ENCODE results near the gene FRY. TPM values are rescaled to one million over a fixed set of nuclear protein-coding genes. Genes with fewer than 3 reads are reported as not detected.

FRY gene
- total and polyA plus RNA-seq, 4 donors = 6.2 to 31.2 (median 12.7) TPM

GRCh38 chr13:32199168-32199567 lies 167.6 kb downstream of the FRY start:
- DNase-seq (ENCODE audit: low spot score) = no peak
- Histone ChIP-seq H3K9me3 (ENCODE audit: control insufficient read depth in 4 of 4, low read length in 3 of 4) (no peaks in the 10 kb centered on the region), H3K36me3 (ENCODE audit: control insufficient read depth in 4 of 4, insufficient read depth in 3 of 4, low read depth in 1 of 4, low read length in 3 of 4) (no peaks in the 10 kb centered on the region), H3K9ac (ENCODE audit: low read depth in 1 of 2, low read length in 2 of 2) (no peak overlapping the region), H3K27ac (ENCODE audit: low read depth in 1 of 2, low read length in 2 of 2) (no peak overlapping the region), H3K27me3 (ENCODE audit: control insufficient read depth in 4 of 4, insufficient read depth in 4 of 4, low read length in 3 of 4) (no peaks in the 10 kb centered on the region), H3K4me1 (ENCODE audit: control insufficient read depth in 4 of 4, insufficient read depth in 4 of 4, low read length in 3 of 4) (no peaks in the 10 kb centered on the region), H3K4me3 (ENCODE audit: low read depth in 1 of 3, low read length in 3 of 3) (no peak overlapping the region)
- WGBS = 95% methylated on average over 1 of the region's 1 CpG
- TF ChIP-seq REST (IDR thresholded peaks at IDR 0.05) = no peak
- TF ChIP-seq MAX (IDR thresholded peaks at IDR 0.05) = no peak
- no peak for TF ChIP-seq EGR1 (IDR thresholded peaks at IDR 0.05; ENCODE audit: low read depth in 2 of 2)
- TF ChIP-seq JUND (IDR thresholded peaks at IDR 0.05) = no peak
- TF ChIP-seq CTCF (IDR thresholded peaks at IDR 0.05; ENCODE audit: low read depth, low read length, missing input control) = no peak
- no peak for TF ChIP-seq FOXA1 (IDR thresholded peaks at IDR 0.05)
- no peak for TF ChIP-seq ATF3 (IDR thresholded peaks at IDR 0.05)
- no peak for TF ChIP-seq YY1 (IDR thresholded peaks at IDR 0.05)
- TF ChIP-seq SP1 (IDR thresholded peaks at IDR 0.05) = no peak
- no peak for TF ChIP-seq FOXA2 (IDR thresholded peaks at IDR 0.05)
- no peak for TF ChIP-seq RAD21 (IDR thresholded peaks at IDR 0.05)
- no peak for TF ChIP-seq GABPA (IDR thresholded peaks at IDR 0.05 in 1 of 2, conservative IDR thresholded peaks at IDR 0.05 in 1 of 2)
- TF ChIP-seq RXRA (IDR thresholded peaks at IDR 0.05) = no peak
- TF ChIP-seq ZBTB33 (IDR thresholded peaks at IDR 0.05) = no peak
- no peak for TF ChIP-seq TAF1 (conservative IDR thresholded peaks at IDR 0.05)
- TF ChIP-seq HNF4A (conservative IDR thresholded peaks at IDR 0.05) = no peak
- no peak for TF ChIP-seq HNF4G (IDR thresholded peaks at IDR 0.05)

- no peak for DNase-seq (ENCODE audit: low spot score)
- Histone ChIP-seq H3K9ac (ENCODE audit: low read depth in 1 of 2, low read length in 2 of 2) (no peak overlapping the region), H3K36me3 (ENCODE audit: control insufficient read depth in 4 of 4, insufficient read depth in 3 of 4, low read depth in 1 of 4, low read length in 3 of 4) (no peaks in the 10 kb centered on the region), H3K27ac (ENCODE audit: low read depth in 1 of 2, low read length in 2 of 2) (no peak overlapping the region), H3K27me3 (ENCODE audit: control insufficient read depth in 4 of 4, insufficient read depth in 4 of 4, low read length in 3 of 4) (no peaks in the 10 kb centered on the region), H3K4me1 (ENCODE audit: control insufficient read depth in 4 of 4, insufficient read depth in 4 of 4, low read length in 3 of 4) (no peaks in the 10 kb centered on the region), H3K4me3 (ENCODE audit: low read depth in 1 of 3, low read length in 3 of 3) (no peak overlapping the region), H3K9me3 (ENCODE audit: control insufficient read depth in 4 of 4, low read length in 3 of 4) (no peaks in the 10 kb centered on the region)
- 92% methylated on average over 2 of the region's 2 CpGs for WGBS
- TF ChIP-seq TAF1 (conservative IDR thresholded peaks at IDR 0.05) = no peak
- TF ChIP-seq NR2F2 (IDR thresholded peaks at IDR 0.05) = no peak
- no peak for TF ChIP-seq MAX (IDR thresholded peaks at IDR 0.05)
- no peak for TF ChIP-seq SP1 (IDR thresholded peaks at IDR 0.05)
- no peak for TF ChIP-seq REST (IDR thresholded peaks at IDR 0.05)
- TF ChIP-seq ATF3 (IDR thresholded peaks at IDR 0.05) = no peak
- TF ChIP-seq RAD21 (IDR thresholded peaks at IDR 0.05) = no peak
- TF ChIP-seq CTCF (IDR thresholded peaks at IDR 0.05; ENCODE audit: low read depth, low read length, missing input control) = no peak
- TF ChIP-seq EGR1 (IDR thresholded peaks at IDR 0.05; ENCODE audit: low read depth in 2 of 2) = no peak
Measured at GRCh38 chr13:32200741-32201140, 169.2 kb downstream of the FRY start.
